Spinal cord (tissue), 10 donors: ENCODE data around the gene MBD4. TPM values are rescaled to one million over a fixed set of nuclear protein-coding genes. Genes with fewer than 3 reads are reported as not detected.

Experiments used
- DNase-seq, 6 donors: peaks; one replicate each; pipeline versions ENCODE4 v3.0.0 to v3.0.0-alpha.2; 2013 to 2015; ENCODE audit warnings: low spot score in 6 of 6, low read depth in 4 of 6
- H3K27ac ChIP-seq: one replicate; pipeline ENCODE4 v1.5.1; 2013; ENCODE audit warnings: low read depth, low read length, control low read depth
- H3K27me3 ChIP-seq: one replicate; pipeline ENCODE4 v1.6.1; 2013; ENCODE audit warnings: low read length; ENCODE audit not compliant: control insufficient read depth, insufficient read depth
- H3K36me3 ChIP-seq: one replicate; pipeline ENCODE4 v1.6.1; 2013; ENCODE audit warnings: low read length; ENCODE audit not compliant: control insufficient read depth, insufficient read depth
- H3K4me1 ChIP-seq: one replicate; pipeline ENCODE4 v1.6.1; 2013; ENCODE audit warnings: low read length; ENCODE audit not compliant: control insufficient read depth, insufficient read depth
- H3K4me3 ChIP-seq: one replicate; pipeline ENCODE4 v1.5.1; 2013; ENCODE audit warnings: low read depth, low read length, control low read depth
- H3K9me3 ChIP-seq: one replicate; pipeline ENCODE4 v1.6.1; 2013; ENCODE audit warnings: low read length; ENCODE audit not compliant: control insufficient read depth, insufficient read depth
- WGBS: methylation state at CpG from one replicate; pipeline ENCODE4 v1.1.5; 2013; ENCODE audit warnings: missing lambda C conversion rate; ENCODE audit not compliant: insufficient coverage; 5-methylcytosine and 5-hydroxymethylcytosine counted together
- polyA plus RNA-seq, 2 donors: library from polyadenylated mRNA; unstranded; fragments of 120-200 nt; gene quantifications; one replicate each; pipeline ENCODE4 v1.2.1, GENCODE V29; 2013; ENCODE audit not compliant: insufficient read length in 2 of 2
- total RNA-seq, 2 donors: library from RNA; depleted of rRNA in 1 of 2; stranded (reverse); fragments of 120-200 nt in 1 of 2; fragments of >200 nt in 1 of 2; gene quantifications; one replicate each; pipeline versions ENCODE4 v1.2.3 to v1.2.4, GENCODE V29; 2013 to 2014
- donor health status: healthy.

MBD4 gene
- total and polyA plus RNA-seq, 4 donors: 25.1 to 35.2 (median 31.2) TPM

GRCh38 chr3:129449279-129450115 is 9.7 kb upstream of the MBD4 start:
- H3K36me3 ChIP-seq: peaks cover 16% of the 10 kb centered on the region
- no peak overlapping the region for H3K27ac ChIP-seq
- no peaks in the 10 kb centered on the region for H3K4me1 ChIP-seq
- no peaks in the 10 kb centered on the region for H3K9me3 ChIP-seq
- WGBS: no CpG with 5 or more reads among the region's 5 CpGs
- no peaks in the 10 kb centered on the region for H3K27me3 ChIP-seq
- no peak overlapping the region for H3K4me3 ChIP-seq
- peak in 2 of 6 donors; percentile 9 to 14 for DNase-seq

GRCh38 chr3:129448186-129448895 is 8.6 kb upstream of the MBD4 start:
- no peak overlapping the region for H3K27ac ChIP-seq
- no peak for DNase-seq
- H3K27me3 ChIP-seq: no peaks in the 10 kb centered on the region
- 83% methylated on average over 11 of the region's 18 CpGs for WGBS
- no peaks in the 10 kb centered on the region for H3K9me3 ChIP-seq
- H3K4me3 ChIP-seq: no peak overlapping the region
- peaks cover 11% of the 10 kb centered on the region for H3K36me3 ChIP-seq
- H3K4me1 ChIP-seq: no peaks in the 10 kb centered on the region

- no peak overlapping the region for H3K27ac ChIP-seq
- no peaks in the 10 kb centered on the region for H3K27me3 ChIP-seq
- no peak overlapping the region for H3K4me3 ChIP-seq
- no CpG with 5 or more reads among the region's 1 CpG for WGBS
- peaks cover under 1% of the 10 kb centered on the region for H3K4me1 ChIP-seq
- H3K9me3 ChIP-seq: no peaks in the 10 kb centered on the region
- no peak for DNase-seq
- H3K36me3 ChIP-seq: peaks cover 5% of the 10 kb centered on the region
Measured at GRCh38 chr3:129446926-129447325, 7.2 kb upstream of the MBD4 start.

- 100% methylated on average over 2 of the region's 3 CpGs for WGBS
- H3K27ac ChIP-seq: no peak overlapping the region
- peaks cover 4% of the 10 kb centered on the region for H3K4me1 ChIP-seq
- no peaks in the 10 kb centered on the region for H3K9me3 ChIP-seq
- no peak overlapping the region for H3K4me3 ChIP-seq
- no peaks in the 10 kb centered on the region for H3K36me3 ChIP-seq
- H3K27me3 ChIP-seq: no peaks in the 10 kb centered on the region
- peak in 1 of 6 donors; percentile 22 for DNase-seq
Measured at GRCh38 chr3:129445471-129445870, 5.7 kb upstream of the MBD4 start.

GRCh38 chr3:129442947-129443346 is 3.2 kb upstream of the MBD4 start:
- Histone ChIP-seq H3K36me3 (no peaks in the 10 kb centered on the region), H3K4me1 (peaks cover 12% of the 10 kb centered on the region), H3K4me3 (no peak overlapping the region), H3K27me3 (no peaks in the 10 kb centered on the region), H3K27ac (no peak overlapping the region), H3K9me3 (no peaks in the 10 kb centered on the region)
- peak in 1 of 6 donors; percentile 11 for DNase-seq

- WGBS: 50% methylated on average over 1 of the region's 2 CpGs
Measured at GRCh38 chr3:129442486-129442885, 2.7 kb upstream of the MBD4 start.

GRCh38 chr3:129441782-129442181 is 2.0 kb upstream of the MBD4 start:
- no peaks in the 10 kb centered on the region for H3K9me3 ChIP-seq
- 47% methylated on average over 2 of the region's 4 CpGs for WGBS
- H3K27ac ChIP-seq: peak overlapping the region; percentile 43
- no peak overlapping the region for H3K4me3 ChIP-seq
- H3K27me3 ChIP-seq: no peaks in the 10 kb centered on the region
- H3K4me1 ChIP-seq: peaks cover 12% of the 10 kb centered on the region
- DNase-seq: peak in 3 of 6 donors; percentile 17 to 81 (median 78)
- no peaks in the 10 kb centered on the region for H3K36me3 ChIP-seq

More at GRCh38 chr3:129442486-129442885, 2.7 kb upstream of the MBD4 start:
- no peaks in the 10 kb centered on the region for H3K27me3 ChIP-seq
- no peaks in the 10 kb centered on the region for H3K9me3 ChIP-seq
- H3K4me3 ChIP-seq: no peak overlapping the region
- no peak for DNase-seq
- H3K36me3 ChIP-seq: no peaks in the 10 kb centered on the region
- H3K27ac ChIP-seq: no peak overlapping the region
- H3K4me1 ChIP-seq: peaks cover 12% of the 10 kb centered on the region

GRCh38 chr3:129441215-129441614 is 1.5 kb upstream of the MBD4 start:
- no peaks in the 10 kb centered on the region for H3K36me3 ChIP-seq
- no peaks in the 10 kb centered on the region for H3K27me3 ChIP-seq
- WGBS: 20% methylated on average over 1 of the region's 9 CpGs
- peak overlapping the region; percentile 11 for H3K4me3 ChIP-seq
- H3K4me1 ChIP-seq: peaks cover 12% of the 10 kb centered on the region
- no peaks in the 10 kb centered on the region for H3K9me3 ChIP-seq
- H3K27ac ChIP-seq: peak overlapping the region; percentile 88
- no peak for DNase-seq

- no peak for DNase-seq
- Histone ChIP-seq H3K27me3 (no peaks in the 10 kb centered on the region), H3K4me3 (peak overlapping the region; percentile 95), H3K27ac (peak overlapping the region; percentile 88), H3K36me3 (no peaks in the 10 kb centered on the region), H3K4me1 (peaks cover 12% of the 10 kb centered on the region), H3K9me3 (no peaks in the 10 kb centered on the region)
- WGBS: 0% methylated on average over 3 of the region's 9 CpGs
Measured at GRCh38 chr3:129440618-129441190, 956 bp upstream of the MBD4 start.
